GM12891 (cell line): ENCODE measurements around the gene MRPL38.

Experiments
- PAX5 ChIP-seq: IDR thresholded peaks from 2 replicates; pipeline ENCODE4 v1.6.1; 2011; ENCODE audit warnings: low read length, moderate library complexity, mild to moderate bottlenecking; ENCODE audit not compliant: insufficient read depth, severe bottlenecking
- POLR2A ChIP-seq: IDR thresholded peaks from 2 replicates; pipeline ENCODE4 v1.6.1; 2011; ENCODE audit warnings: low read depth, low read length, control low read depth
- POLR2AphosphoS5 ChIP-seq: IDR thresholded peaks from 2 replicates; pipeline ENCODE4 v1.6.1; 2011; ENCODE audit warnings: low read depth, low read length, control low read depth
- POU2F2 ChIP-seq: IDR thresholded peaks from 2 replicates; pipeline ENCODE4 v1.6.1; 2011; ENCODE audit warnings: low read depth, mild to moderate bottlenecking, control low read depth, low read length, moderate library complexity
- TAF1 ChIP-seq: IDR thresholded peaks from 2 replicates; pipeline ENCODE4 v1.6.1; 2011; ENCODE audit warnings: low read depth, low read length, control low read depth

DNA sequence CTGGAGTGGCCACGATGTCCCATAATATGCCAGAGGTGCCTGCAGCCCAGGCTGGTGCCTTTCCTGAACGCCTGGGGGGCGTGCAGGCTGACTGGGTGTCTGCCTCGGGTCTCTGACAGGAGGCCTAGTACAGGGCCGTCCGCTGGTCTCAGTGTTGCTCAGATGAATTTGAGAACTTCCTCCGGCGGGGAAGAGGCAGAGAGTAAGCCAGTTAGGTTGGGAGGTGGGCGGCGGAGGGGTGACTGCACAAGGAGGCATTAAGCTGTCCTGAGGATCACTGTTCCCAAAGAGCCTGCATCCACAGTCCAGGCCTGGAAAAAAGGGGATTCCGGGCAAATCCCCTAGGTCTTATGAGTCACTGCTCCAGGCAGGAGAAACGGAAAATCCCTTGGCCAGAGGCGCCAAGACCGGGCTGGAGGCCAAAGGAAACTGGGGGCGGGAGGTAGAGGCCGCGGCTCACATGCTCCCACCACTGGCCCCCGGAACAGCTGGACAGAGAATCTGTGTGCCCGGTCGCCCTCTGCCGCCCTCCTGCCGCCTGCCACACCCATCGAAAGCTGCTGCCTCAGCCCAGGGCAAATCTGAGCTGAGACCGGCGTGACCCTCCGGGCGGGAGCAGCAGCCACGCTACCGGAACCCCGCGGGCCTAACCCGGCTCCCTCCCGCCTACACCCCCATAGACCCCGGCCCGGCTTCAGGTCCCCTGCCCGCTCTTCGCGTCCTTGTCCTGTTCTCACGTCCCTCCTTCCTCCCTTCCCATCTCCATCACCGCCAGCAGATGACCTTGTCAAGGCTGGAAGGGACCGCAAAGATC, 27.5 kb downstream of the MRPL38 start:
- TF ChIP-seq POLR2A, result no peak
- TF ChIP-seq POLR2AphosphoS5, result no peak
- TF ChIP-seq PAX5, result no peak
- TF ChIP-seq POU2F2, result no peak
- TF ChIP-seq TAF1, result no peak
